ENCODE data around the gene DOCK8. TPM values are rescaled to one million over a fixed set of nuclear protein-coding genes. Genes with fewer than 3 reads are reported as not detected.

Gene DOCK8
- total RNA-seq, 1 donor from 2014 or later, result 280 TPM

GRCh38 chr9:487429-487828 lies 272.8 kb downstream of the DOCK8 start:
- intact Hi-C loops (cut with micrococcal nuclease), result no loop called here

DNA sequence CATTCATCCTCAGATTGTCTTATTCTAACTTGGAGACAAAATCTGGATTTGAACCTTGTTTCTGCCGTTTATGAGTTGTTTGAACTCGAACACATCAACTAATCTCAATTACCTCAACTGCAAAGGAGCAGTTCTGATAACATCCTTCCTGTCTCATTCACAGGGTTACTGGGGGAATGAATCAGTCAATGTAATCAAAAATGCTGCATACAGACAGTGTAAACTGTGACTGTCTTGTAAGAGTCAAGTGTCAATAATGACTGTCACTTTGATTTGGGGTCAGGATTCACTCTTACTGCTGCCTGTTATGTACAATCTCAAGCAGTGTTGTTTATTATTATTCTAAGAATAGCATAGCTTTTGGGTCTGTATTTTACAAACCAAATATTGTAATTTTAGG lies 273.8 kb downstream of the DOCK8 start:
- intact Hi-C loops (cut with micrococcal nuclease), result no loop called here

DNA sequence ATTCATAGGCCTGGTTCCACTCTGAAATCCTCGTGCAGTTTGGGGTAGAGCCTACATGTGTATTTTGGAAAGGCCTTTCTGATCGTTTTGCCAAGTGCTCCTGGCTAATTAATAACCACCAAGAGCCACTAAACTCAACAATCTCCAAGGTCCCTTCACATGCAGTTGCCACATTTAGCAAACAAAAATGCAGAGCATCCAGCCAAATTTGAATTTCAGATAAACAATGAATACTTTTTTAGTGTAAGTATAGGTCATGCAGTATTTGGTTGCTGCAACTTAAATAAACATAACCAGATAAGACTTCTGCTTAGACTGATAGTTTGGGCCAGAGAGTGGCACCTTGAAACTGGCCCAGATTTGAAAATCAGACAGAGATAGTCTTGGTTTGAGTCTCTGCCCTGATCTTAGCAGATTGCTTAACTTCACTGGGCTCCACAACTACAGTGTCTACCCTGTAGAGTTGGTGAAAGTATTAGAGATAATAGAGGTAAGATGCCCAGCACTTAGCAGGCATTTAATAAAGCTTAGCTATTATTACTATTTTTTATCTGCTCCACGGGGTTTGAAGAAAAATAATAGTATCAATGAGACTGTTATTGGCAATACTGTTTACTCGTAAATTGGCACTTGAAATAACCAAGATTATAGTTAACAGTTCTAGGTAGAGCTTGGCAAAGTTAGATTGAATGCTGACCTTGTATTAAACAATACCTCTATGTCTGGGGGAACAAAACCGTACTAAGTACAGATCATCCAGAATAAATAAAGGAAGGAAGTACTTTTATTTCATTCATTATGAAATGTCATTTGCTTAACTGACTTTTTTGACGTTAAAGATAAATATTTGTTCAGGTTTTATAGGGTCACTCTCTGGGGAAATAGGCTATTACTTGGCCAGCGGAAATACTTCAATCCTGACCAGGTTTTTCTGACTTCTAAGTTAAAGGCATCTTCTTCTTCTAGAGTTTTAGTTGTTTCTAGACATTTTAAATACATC lies 274.8 kb downstream of the DOCK8 start:
- intact Hi-C loops (cut with micrococcal nuclease), result no loop called here

DNA sequence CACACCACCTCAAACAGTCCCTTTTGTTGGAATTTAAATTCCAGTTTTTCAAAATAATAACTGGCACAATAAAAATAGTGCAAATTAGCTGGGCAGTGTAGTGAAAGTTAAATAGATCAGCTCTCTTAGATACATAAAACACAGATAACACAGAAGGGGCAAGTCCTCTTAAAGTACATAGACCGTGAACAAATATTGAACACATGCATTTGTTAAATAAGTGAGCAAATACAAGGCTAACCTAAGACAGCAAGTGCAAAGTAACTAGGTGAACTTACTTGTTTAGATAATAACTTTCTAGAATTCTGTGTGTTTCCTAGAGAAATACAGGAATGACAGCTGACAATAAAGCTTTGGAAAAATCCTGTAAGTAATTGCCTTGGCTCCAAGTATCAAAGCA lies 280.1 kb downstream of the DOCK8 start:
- intact Hi-C loops (cut with micrococcal nuclease), result no loop called here

- intact Hi-C loops (cut with micrococcal nuclease), result no loop called here
Measured at GRCh38 chr9:495739-496138, 281.1 kb downstream of the DOCK8 start.

DNA sequence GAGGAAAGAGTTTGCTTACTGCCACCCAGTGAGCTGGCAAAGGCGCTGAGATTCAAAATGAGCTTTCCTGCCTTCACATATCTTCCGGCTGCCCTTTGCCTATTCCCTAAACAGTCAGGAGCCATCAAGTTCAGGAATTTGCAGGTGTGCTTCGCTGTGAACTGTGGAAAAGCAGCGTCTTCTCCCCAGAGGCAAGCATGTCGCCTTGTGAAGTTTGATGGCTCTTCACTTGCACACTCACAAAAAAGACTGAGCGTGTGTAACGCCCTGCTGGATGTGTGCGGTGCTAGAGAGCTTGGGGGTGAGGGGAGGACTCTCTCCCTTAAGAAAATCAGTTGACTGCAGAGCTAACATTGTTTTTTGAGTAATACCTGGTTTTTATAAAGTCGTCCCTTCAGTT lies 288.7 kb downstream of the DOCK8 start:
- intact Hi-C loops (cut with micrococcal nuclease), result no loop called here

DNA sequence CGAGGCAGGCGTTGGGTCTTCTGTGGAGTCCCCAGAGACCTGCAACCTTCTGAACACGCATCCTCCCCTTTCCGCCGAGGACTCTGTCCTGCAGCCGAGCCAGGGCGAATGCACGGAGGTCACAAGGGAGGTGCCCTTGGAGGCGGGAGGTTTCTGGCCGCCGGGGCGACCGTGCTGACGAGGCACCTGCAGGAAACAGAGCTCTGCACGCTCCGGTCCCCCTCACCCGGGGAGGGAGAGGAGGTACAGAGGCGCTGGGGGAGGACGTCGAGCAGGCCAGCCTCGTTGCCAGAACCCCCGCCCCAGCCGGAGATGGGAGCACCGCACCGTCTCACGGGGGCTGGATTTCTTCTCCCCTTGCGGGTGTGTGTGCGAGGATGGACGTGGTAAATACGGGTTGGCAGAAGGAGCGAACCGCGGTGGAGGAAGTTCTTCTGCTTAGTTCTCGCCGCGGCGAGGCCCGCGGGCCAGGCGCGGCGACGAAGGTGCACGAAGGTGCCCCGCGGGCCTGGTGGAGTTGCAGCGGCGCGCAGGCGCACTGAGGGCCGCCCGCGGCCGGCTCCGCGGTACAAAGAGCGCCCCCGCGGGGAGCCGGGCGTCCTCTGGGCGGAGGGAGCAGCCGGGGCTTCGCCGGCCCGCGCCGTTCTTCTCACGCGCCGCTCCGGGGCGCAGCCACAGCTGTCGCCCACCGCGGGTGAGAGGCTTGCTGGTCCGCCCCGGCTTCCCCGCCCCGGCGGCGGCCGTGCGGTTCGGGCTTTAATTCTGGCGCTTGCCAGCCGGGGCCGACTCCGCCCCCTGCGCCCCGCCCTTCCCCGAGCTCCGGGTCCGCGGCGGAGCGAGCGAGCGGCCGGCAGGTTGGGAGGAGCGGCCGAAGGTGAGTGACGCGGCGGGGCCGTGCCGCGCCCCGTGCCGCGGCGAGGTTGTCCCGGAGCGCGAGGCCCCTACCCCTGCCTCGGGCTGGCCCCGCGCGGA lies 289.5 kb downstream of the DOCK8 start, which contains the start of gene KANK1:
TSS of gene KANK1 (plus strand) at position 815 of the 972 bp plus-strand sequence.
- intact Hi-C loops (cut with micrococcal nuclease), result loop anchor here (1.0 kb wide), 1 partner anchor 34 kb away; no protein-coding TSS in a partner anchor

DNA sequence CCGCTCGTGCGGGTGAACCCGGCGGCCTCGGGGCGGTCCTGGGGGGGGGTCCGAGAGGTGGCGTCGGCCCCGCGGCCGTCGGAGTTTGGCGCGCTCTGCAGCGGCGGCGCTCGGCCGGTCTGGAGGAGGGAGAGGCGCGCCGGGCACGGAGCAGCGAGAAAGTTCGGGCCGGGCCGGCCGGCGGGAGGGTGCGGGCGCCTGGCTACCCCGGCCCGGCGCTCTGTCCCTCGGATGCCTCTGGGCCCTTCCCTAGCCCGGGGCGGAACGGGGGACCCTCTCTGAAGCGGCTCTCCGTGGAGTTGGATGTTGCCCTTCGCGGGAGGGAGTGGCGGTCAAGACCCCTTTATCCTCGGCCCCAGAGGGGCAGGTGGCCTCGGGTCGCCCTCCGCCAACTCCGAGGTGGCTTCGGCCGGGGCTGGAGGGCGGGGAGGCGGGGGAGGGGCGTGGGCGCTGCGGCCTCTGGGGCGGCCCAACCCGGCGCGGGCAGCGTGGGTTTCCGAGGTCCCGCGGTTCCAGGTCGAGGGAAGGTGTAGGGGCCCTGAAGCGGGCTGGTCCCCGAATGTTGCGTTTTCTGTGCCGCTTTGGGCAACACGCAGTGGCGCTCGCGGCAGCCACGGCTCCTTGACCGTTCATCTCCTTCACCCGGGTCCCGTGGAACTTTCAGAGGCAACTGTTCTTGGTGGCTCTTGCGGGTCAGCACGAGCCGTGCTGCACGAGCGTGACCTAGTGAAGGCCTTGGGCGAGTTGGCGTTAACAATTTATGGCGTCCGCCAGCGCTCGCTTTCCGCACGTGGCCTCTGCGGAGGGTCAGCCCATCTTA lies 290.5 kb downstream of the DOCK8 start:
- intact Hi-C loops (cut with micrococcal nuclease), result loop anchor here (1.0 kb wide), 1 partner anchor 35 kb away; no protein-coding TSS in a partner anchor

DNA sequence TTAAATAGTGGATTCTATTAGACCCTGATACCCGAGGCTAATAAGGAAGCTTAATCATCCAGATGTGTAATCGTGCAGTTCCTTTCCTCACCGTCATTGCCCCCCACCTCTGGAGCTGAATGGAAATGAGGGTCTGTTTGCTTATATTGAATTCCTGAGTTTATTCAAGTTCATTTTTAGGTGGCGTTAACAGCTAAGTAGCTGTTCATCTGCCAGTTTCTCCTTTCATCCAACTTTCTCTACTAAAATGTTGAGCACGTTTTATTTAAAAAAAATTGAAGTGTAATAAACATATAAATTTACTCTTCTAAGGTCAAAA lies 291.0 kb downstream of the DOCK8 start:
- intact Hi-C loops (cut with micrococcal nuclease), result no loop called here

DNA sequence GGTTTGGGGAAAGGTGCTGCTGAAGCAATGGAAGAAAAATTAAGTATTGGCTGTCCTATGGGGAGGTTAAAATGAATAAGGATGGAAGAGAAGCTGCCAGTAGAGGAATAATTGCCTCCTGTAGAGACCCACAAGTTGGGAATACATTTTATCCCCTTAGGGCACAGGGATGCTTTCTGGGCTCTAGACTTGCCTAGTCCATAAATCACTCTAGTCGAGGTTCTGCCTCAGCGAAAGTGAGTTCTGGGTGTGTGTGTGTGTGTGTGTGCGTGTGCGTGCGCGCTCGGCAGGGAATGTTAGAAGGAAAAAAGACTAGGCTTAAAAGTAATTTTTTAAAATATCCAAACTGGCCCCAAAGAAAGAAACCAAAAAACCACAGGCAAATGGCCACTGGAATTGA lies 291.6 kb downstream of the DOCK8 start:
- intact Hi-C loops (cut with micrococcal nuclease), result no loop called here

GRCh38 chr9:511861-512260 lies 297.2 kb downstream of the DOCK8 start:
- intact Hi-C loops (cut with micrococcal nuclease), result no loop called here

- intact Hi-C loops (cut with micrococcal nuclease), result no loop called here
Measured at GRCh38 chr9:512555-513272, 298.0 kb downstream of the DOCK8 start.

Other genes starting within 250 kb of the DOCK8 start
- 18.3 and 18.4 TPM in 2 replicates for gene WASHC1, start 185.4 kb upstream of the DOCK8 start, total RNA-seq
- gene FOXD4, start 96.4 kb upstream of the DOCK8 start, total RNA-seq, result 0.23 TPM in 1 of 2 replicates, not detected in the other
- 23.3 and 25.4 TPM in 2 replicates for gene ZNG1A, start 35.8 kb upstream of the DOCK8 start, total RNA-seq

All from T-helper 2 cell treated with Interferon-gamma antibody and Interleukin-4, amounts not matched to agents 100 ng/mL and 5 ng/mL, for 36 hours (primary cell).